Measurements from ENCODE around the gene HLA-DOB.

Gene HLA-DOB

GRCh38 chr6:32843331-32843978 lies 26.7 kb upstream of the HLA-DOB start:
- no peak for DNase-seq

DNA sequence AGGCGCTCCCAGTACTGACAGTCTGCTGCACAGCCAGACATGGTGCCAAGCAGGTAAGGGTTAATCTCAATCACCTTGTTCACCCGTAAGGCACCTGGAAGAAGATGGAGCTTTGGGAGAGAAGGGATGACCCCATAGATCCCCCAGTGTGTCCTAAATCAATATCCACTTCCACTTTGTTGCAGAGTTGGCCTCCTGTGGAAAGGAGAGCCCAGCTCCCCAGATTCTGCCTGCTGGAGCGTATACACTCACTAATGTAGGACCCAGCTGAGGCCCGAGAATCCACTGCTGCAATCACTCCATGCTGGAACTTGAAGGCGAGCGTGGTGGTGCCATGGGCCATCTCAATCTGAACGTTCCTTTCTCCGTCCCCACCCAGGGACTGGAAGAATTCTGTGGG lies 25.9 kb upstream of the HLA-DOB start:
- no peak for DNase-seq

- no peak for DNase-seq
Measured at GRCh38 chr6:32842021-32842650, 25.3 kb upstream of the HLA-DOB start.

DNA sequence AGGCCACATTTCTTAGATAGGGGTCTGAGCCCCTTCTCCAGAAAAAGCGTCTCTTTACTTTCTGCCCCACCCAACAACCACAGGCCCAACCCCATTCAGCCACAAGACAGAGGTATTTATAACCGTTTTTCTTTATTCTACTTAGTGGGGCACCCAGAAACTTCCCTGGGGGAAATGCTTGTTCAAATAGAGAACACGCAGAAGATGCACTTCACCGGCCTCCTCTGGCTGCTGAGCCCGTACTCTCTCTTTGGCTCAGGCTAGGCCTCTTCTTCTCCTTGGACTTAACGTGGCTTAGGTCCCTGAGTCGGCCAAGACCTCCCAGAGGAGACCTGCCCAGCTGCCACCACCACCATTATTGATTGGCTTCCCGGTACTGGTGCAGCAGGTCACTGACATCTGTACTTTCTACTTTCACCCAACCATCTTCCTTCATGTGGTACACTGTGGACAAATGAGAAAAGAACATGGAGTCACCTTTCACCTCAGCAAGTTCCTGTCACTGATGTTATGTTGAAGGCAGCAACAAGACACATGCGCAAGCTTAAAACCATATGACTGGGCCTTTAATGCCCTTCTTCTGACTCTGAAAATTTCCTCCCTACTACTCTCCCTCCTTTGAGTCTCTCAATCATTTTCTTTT lies 23.9 kb upstream of the HLA-DOB start:
- no peak for DNase-seq

DNA sequence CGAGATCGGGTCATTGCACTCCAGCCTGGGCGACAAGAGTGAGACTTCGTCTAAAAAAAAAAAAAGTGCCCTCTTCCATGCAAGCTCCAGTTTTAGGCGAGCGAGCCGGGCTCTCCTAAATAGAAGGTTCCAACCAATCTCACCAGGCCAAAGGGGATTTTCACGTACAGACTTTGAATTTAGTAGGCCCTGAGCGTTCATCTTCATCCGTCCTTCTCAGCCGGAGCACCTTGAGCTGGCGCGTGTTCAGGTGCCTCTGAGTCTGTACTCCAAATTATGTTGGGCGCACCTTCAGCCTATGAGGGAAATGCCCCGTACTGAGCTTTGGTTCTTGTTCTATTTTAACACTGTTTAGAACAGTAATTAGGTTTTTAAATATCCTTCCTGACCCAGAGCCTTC lies 22.6 kb upstream of the HLA-DOB start:
- DNase-seq = no peak

DNA sequence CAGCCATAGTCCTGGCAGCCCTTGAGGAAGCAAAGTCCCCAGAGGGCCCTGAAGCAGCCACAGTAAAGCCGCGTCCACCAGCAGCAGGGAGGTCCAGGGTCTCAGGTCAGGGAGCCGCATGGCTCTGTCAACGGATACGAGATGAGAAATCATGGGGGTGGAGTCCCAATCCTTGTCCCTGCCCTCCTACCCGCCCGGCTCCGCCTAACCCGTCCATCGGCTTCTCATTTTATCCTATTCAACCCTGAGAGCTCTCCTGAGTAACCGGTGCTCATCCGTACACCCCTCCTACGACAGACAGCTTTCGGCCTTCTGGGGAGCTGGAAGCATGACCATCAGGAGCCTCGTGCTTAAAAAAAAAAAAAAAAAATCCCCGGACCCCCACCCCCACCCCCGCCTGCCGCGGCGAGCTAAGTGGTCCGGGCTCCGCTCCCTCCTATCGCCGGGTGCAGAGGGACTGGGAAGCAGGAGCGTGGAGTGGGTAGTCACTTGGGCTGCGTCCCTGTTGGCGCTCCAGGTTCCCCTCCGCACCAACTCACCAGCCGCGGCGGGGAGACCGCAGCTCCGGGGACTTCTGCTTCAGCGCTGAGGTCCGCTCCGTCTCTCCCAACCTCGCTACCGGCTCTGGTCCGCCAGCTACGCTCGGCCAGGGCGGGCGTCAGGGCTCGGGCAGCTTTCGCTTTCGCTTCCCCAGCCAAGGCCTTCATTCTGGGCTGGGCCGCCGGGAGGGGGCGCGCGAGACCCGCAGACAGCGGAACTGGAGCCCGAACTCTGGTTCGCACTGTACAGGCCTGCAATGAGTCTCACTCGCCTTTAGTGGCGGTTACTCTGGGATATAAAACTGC lies 21.5 kb upstream of the HLA-DOB start, which contains the start of gene TAP2:
Gene TAP2, minus strand, starts transcription at position 626 of the 845 bp plus-strand sequence. Its CDS starts 506 bp downstream, at position 120.
- peak; percentile 97 for DNase-seq

DNA sequence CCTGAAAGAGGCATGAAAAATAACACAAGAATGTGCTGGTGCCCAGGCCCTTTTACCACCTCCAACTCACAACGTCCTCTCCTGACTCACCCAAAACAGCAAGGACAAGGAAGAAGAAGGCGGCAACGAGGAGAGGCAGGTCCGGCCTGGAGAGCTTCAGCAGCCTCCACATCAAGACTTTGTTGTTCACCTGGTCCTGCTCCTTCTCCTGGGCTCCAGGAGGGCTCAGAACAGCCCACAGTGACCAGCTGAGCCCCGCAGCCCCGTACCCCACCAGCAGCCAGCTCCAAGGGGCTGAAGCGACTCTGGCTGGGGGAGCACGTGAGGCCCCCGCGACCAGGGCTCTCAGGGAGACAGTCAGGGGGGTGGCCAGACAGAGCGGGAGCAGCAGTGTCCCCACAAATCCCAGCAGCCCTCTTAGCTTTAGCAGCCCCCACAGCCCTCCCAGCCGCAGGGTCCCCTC lies 20.9 kb upstream of the HLA-DOB start:
- no peak for DNase-seq

GRCh38 chr6:32836873-32837272 lies 20.1 kb upstream of the HLA-DOB start:
- DNase-seq = no peak

- no peak for DNase-seq
Measured at GRCh38 chr6:32835167-32835893, 18.5 kb upstream of the HLA-DOB start.

DNA sequence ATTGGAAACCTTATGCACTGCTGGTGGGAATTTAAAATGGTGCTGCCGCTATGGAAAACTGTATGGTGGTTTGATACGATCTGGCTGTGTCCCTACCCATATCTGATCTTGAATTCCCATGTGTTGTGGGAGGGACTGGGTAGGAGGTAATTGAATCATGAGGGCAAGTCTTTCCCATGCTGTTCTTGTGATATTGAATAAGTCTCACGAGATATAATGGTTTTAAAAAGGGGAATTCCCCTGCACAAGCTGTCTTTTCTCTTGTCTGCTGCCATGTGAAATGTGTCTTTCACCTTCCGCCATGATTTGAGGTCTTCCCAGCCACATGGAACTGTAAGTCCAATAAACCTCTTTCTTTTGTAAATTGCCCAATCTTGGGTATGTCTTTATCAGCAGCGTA lies 16.9 kb upstream of the HLA-DOB start:
- no peak for DNase-seq

DNA sequence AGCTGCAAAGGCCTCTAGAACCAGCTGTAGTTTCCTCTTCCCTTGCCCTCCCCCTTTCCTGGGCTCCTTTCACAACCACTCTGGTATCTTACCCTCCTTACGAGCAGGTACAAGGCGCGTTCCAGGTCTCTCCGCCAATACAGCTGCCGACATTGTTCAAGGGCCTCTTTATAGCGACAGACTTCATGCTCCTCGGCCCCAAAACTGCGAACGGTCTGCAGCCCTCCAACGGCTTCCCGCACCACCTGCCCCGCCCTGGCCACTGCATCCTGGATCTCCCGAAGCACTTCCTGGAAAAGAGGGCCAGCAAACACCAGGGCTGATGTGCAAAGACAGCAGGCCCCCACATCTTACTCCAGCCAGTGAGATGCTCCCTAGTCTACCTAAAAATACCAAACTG lies 15.7 kb upstream of the HLA-DOB start:
- no peak for DNase-seq

- no peak for DNase-seq
Measured at GRCh38 chr6:32830936-32831335, 14.1 kb upstream of the HLA-DOB start.

- no peak for DNase-seq
Measured at GRCh38 chr6:32830017-32830416, 13.2 kb upstream of the HLA-DOB start.

DNA sequence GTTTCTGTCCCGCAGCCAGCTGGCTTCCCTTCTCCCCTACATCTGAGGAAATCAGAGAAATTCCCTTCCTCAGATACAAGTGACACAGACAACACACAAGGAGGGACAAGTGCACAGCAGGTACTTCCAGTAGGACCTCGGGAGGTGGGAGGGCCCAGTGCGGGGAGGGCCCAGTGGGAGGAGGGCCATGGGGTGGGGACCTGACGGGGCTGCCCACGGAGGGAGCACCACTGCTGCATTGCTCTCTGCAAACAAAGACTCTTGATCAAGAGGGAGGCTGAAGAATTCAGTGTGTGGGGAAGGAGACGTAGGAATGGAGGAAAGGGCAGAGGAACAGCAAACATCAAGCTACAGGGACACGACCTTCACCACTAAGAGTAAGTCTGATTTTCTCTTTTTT lies 12.7 kb upstream of the HLA-DOB start:
- no peak for DNase-seq

DNA sequence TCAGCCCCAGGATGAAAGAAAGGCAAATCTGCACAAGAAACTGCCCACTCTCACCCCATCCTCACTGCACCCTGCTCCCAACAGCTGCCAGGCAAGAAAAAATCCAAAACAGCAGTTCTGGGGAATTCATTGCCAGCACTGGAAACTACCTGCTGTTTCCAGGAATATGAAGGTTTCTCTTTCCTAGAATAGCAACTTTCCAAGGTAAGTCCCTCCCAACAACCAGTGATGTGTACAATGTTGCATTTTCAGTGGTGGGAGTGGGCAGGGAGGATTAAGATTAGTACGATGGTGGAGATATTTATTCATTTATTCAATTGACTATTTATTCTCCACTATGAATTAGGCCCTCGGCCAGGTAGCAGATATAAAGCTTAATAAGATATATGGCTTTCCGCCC lies 10.2 kb upstream of the HLA-DOB start:
- DNase-seq = no peak

DNA sequence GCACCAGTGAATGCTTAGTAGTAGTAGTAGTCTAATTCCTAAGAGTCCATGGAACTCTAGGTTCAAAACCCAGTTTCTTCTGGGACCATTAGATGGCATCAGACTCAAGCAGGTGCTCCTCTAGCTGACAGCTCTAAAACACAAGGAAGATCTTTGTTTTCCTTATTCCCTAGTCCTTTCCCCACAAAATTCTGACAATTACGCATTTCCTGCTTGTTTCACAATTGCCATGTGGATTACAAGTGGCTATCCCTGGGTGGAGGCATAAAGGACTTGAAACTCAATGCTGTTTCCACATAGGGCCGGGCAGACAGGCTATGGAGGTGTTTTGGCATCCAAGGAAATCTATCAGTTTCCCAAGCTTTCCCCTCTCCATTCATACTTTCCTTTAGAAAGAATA lies 9.2 kb upstream of the HLA-DOB start:
- no peak for DNase-seq

- DNase-seq = no peak
Measured at GRCh38 chr6:32819729-32820128, 2.9 kb upstream of the HLA-DOB start.

DNA sequence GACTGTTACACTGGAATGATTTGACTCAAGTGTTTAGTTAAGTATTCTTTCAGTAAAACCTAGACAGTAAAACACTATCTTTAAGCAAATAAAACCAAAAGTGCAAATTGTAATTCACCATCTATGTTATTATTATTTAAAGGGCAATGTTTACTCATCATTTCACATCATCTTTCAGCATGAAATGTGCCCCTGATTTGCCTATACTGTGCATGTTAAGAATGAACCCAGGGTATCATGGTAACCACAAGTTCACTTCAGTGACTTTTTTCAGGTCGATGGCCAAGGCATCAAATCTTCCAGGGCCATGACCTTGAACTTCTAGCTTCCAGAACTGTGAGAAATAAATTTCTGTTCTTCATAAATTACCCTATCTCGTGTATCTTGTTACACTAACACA lies 2.1 kb upstream of the HLA-DOB start:
- no peak for DNase-seq

- no peak for DNase-seq
Measured at GRCh38 chr6:32815996-32816395, 806 bp downstream of the HLA-DOB start.

DNA sequence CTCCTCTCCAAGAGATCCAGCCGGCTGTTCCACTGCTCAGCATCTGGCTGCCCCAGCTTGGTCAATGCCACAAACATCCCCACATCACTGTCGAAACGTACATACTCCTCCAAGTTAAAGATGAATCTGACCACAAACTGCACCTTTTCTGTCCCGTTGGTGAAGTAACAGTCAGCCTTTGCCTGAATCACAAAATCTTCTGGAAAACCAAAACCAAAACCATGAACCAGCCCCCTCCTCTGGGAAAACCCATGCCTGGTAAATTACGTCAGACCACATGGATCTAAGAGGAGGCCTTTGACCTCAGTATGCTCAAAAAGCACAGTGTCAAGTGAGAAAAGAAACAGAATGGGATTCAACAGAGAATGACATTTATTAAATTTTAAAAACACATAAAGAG lies 1.7 kb downstream of the HLA-DOB start:
- no peak for DNase-seq

- no peak for DNase-seq
Measured at GRCh38 chr6:32814145-32814544, 2.7 kb downstream of the HLA-DOB start.

GRCh38 chr6:32809171-32809570 lies 7.6 kb downstream of the HLA-DOB start:
- DNase-seq = no peak

Measured in activated T-cell treated with anti-CD3 and anti-CD28 coated beads for 4 hours (primary cell).